Forelimb muscle (tissue), 1 donor: Measurements from ENCODE around the gene ATP10A. TPM values are rescaled to one million over a fixed set of nuclear protein-coding genes. Genes with fewer than 3 reads are reported as not detected.

Experiments used
- DNase-seq: peaks from one replicate; pipeline ENCODE4 v3.0.0-alpha.2; 2013; ENCODE audit warnings: low read depth
- polyA plus RNA-seq: library from polyadenylated mRNA; unstranded; fragments of 120-200 nt; gene quantifications from one replicate; pipeline ENCODE4 v1.2.1, GENCODE V29; 2013; ENCODE audit not compliant: insufficient read length

The ATP10A gene
- polyA plus RNA-seq = 2.9 TPM

GRCh38 chr15:25863111-25863967, at the start of gene ATP10A:
Gene ATP10A (minus strand): TSS chr15:25863327. CDS start chr15:25863096, 231 bp downstream.
- no peak for DNase-seq

- DNase-seq = no peak
Observed at GRCh38 chr15:25912035-25912434, 48.9 kb upstream of the ATP10A start.

- no peak for DNase-seq
Observed at GRCh38 chr15:25910832-25911231, 47.7 kb upstream of the ATP10A start.

GRCh38 chr15:25909806-25910205, 46.7 kb upstream of the ATP10A start:
- no peak for DNase-seq

GRCh38 chr15:25909325-25909724, 46.2 kb upstream of the ATP10A start:
- no peak for DNase-seq

- DNase-seq = no peak
Observed at GRCh38 chr15:25905140-25905539, 42.0 kb upstream of the ATP10A start.

- DNase-seq = no peak
Observed at GRCh38 chr15:25903024-25903581, 40.0 kb upstream of the ATP10A start.

- DNase-seq = no peak
Observed at GRCh38 chr15:25901811-25902605, 38.9 kb upstream of the ATP10A start.

GRCh38 chr15:25900901-25901300, 37.8 kb upstream of the ATP10A start:
- no peak for DNase-seq

GRCh38 chr15:25900431-25900830, 37.3 kb upstream of the ATP10A start:
- peak; percentile 48 for DNase-seq

- DNase-seq = no peak
Observed at GRCh38 chr15:25899870-25900269, 36.7 kb upstream of the ATP10A start.

GRCh38 chr15:25897658-25898057, 34.5 kb upstream of the ATP10A start:
- no peak for DNase-seq

- DNase-seq = no peak
Observed at GRCh38 chr15:25894371-25894902, 31.3 kb upstream of the ATP10A start.

- DNase-seq = no peak
Observed at GRCh38 chr15:25893596-25893995, 30.5 kb upstream of the ATP10A start.

- DNase-seq = no peak
Observed at GRCh38 chr15:25892126-25892525, 29.0 kb upstream of the ATP10A start.

- no peak for DNase-seq
Observed at GRCh38 chr15:25891081-25891480, 28.0 kb upstream of the ATP10A start.

GRCh38 chr15:25890529-25890928, 27.4 kb upstream of the ATP10A start:
- DNase-seq = no peak

- no peak for DNase-seq
Observed at GRCh38 chr15:25887870-25888269, 24.7 kb upstream of the ATP10A start.

- DNase-seq = no peak
Observed at GRCh38 chr15:25886498-25887140, 23.5 kb upstream of the ATP10A start.

GRCh38 chr15:25884370-25884769, 21.2 kb upstream of the ATP10A start:
- no peak for DNase-seq

- no peak for DNase-seq
Observed at GRCh38 chr15:25883463-25884259, 20.5 kb upstream of the ATP10A start.
